HG03139 (cell line): Measurements from ENCODE around the gene PTPRR.

Experiments
- ATAC-seq: cut with Tn5 transposase; IDR thresholded peaks from one replicate; pipeline ENCODE4 v1.9.1; 2021; ENCODE audit not compliant: unreplicated experiment

The PTPRR gene

DNA sequence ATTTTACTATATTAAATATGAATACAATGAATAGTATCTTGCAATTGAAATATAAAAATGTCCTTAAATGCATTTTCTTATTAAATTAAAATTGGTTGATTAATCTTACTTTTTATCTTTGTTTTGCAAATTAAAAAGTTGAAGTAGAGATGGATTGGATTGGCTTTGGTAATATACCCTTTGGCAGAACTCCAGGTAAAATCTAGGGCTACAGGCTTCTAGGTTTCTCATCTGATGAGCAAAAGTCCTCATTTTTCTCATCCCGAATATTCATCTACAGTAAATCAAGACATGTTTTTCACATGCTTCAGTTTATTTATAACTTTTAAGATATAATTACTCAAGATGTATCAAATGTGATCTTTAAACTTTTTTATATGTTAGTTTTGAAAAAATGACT lies 2.2 kb downstream of the PTPRR start:
- no peak for ATAC-seq

DNA sequence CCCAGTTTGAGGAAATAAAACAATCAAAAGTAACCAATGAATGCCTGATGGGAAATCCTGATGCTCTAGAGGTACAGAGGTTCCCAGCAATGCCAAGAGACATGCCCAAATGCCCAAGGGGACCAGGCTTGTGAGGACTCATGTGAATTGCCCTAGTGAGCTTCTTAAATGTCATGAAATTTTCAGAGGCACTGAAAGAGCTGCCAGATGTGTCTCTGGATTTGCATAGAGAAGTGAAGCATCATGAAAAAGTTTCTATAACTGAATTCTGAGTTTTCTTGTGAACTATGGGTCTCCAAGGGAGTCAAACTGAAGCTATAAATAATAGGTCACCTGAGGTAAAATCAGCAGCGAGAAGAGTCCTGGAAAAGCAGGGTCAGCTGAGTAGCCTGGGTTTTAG lies 9.9 kb downstream of the PTPRR start:
- no peak for ATAC-seq

DNA sequence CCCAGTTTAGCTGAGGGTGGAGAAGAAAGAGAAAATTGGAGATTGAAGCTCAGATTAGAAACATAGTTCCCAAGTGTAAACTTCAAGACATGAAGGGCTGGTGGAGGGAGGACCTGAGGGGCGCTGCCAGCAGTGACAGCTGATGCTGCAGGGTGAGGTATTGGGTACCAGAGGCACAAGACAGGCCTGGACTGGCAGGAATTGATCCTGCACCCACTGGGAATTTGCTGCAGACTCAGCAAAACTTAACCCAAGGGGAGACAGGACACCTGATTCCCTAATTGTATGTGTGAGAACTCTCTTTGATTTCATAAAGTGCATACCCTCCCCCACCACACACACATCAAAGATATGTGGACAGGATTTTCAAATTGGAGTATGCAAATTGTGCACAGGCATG lies 11.6 kb downstream of the PTPRR start:
- no peak for ATAC-seq

DNA sequence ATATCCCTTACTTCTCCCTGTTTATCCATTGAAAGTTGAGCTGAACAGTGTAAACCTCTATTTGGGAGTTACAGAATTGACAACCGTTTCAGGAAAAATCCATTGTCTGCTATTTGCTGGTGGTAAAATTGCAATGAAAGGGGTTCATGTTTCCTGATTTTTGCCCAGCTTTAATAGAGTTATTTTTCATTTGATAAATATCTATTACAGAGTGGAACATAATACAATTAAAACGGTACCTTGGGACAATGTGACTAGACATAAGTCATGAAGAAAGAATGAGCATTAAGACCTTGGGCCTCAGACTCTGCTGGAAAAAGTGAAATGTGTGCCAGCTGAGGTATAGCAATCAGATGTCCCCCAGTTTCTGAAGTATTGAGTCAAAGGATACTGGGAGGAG lies 13.1 kb downstream of the PTPRR start:
- no peak for ATAC-seq

DNA sequence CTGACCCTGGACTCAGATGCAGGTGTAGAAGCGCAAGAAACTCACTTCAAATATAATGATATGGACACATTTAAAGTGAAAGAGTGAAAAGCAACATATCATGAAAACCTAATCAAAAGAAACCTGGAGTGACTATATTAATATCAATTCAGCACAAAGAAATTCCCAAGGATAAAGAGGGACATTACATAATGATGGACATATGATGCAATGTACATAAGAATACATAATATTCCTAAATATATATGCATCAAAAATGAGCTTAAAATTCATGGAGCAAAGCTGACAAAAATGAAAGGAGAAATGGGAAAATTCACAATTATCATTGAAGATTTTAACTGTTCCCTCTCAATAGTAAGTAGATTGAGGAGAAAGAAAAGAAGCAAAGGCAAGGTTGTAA lies 24.6 kb downstream of the PTPRR start:
- ATAC-seq: no peak

DNA sequence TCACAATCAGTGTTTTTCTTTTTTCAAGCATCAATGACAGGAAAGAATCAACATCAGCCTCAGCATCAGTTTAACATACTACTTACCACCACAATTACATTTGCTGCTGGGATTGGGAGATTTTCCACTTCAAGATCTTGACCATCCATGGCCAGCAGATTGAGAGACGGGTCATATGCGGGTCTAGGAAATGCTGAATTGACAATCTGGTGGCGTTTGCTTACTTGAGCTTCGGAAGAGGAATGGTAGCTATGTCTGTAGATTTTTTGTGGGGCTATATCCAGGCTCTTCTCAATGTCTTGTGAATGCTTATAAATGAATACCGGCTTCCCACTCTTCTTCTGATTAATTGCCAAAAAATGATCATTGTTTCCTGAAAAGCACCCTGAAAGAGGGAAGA lies 27.9 kb downstream of the PTPRR start:
- no peak for ATAC-seq

DNA sequence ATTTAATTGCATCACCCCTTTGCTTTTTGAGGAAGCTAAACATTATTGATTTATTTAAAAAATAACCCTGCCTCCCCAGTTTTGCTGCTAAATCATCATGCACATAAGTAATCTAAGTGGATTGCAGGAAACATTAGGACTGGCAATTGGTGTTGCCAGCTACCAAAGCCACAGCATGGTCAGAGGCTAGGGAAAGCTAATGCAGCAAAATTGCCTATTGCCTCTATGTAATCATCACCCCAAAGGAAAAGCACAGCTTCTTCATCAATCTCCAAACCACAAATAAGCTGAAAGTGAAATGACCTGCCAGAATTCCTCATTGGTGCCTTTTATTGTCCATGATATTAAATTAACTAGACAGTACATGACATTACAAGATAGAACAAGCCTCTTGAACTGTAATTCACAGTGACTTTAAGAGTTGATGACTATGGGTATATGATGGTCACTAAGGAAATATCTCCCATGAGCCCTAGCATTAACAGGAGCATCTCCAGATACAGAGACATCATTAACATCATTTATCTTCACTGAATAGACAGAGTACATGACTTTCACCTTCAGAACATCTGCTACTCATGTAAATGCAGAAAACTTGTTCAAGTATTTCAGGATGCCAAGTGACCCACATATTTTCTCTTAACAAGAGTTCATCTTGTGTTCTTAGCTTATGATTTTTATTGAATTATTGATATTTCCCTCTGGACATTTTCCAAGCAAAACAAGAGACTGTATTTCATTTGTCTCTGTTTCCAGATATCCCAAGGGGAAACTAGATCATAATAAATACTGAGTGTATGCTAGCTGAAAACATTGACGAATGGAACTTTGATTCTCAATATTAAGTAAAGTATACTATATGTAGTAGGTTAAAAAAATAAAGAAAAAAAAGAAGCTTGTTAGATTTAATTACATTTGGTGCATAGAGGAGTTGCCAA lies 29.4 kb downstream of the PTPRR start:
- ATAC-seq: no peak

DNA sequence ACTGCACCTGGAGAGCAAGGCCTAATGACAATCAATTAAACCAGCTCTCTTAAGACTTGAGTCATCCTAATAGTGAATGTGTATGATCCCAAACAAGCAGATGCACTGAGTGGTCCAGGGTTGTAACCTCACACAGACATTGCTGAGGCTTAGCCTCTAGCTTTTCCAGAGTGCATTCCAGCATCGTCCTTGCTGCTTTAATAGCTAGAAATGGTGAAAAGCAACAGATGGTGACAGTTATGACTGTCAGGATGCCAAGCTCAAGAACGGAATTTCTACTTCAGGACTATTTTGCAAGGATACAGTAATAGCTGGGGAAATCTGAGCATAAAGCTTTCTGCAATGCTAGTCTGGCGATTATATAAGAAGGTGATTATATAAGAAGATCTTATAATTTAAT lies 34.6 kb downstream of the PTPRR start:
- ATAC-seq: no peak

DNA sequence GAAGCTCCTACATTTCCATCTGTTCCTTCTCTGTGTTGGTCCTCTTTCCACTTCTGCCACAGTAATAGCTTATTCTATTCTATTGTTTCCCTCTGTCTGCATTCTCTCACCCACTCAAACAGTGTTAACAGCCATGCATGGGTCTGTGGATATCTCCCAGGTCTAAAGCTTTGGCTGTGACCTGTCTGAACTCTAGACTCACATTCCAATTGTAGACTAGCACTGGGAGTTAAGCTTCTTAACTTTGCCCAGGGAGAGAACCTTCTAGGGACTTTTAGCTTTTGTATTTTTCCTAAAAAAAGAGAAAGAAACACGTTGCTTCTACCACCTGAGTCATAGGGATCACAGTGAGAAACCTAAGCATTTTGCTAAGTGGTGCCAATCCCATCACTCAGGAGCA lies 36.7 kb downstream of the PTPRR start:
- ATAC-seq: no peak

DNA sequence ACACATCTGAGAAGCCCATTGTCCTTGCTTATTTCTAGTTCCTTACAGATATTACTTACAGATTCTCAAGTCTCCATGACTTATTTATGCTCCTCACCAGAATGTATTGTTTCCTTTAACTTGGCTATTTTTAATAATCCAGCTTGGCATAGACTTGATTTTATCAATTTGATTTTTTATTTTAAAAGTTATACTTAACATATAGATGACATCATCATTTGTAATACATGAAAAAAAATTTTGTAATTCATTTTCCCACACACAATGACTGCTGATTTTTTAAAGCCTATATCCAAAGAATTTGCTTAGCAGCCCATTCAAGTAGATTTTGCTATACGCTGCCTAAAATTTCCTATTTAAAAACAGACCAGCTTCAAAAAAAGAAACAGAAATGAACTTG lies 39.8 kb downstream of the PTPRR start:
- no peak for ATAC-seq

DNA sequence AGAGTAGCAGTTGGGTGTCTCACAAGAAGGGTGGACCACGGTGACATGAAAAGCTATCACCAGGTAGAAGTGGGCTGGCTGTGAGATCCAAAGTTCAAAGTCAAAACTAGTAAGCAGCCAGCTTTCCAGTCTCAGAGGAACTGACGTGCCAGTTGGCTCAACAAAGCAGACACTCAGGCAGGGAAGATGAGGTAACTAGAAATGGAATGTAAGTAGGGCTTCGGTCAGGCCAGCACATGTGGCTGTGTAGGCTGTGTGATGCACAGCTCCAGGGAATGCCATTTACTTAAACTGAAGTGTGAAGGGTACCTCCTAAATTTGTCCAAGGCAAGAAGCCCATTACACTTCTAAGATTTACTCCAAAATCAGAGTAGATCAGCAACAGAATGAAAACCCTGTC lies 43.6 kb downstream of the PTPRR start:
- ATAC-seq: no peak

DNA sequence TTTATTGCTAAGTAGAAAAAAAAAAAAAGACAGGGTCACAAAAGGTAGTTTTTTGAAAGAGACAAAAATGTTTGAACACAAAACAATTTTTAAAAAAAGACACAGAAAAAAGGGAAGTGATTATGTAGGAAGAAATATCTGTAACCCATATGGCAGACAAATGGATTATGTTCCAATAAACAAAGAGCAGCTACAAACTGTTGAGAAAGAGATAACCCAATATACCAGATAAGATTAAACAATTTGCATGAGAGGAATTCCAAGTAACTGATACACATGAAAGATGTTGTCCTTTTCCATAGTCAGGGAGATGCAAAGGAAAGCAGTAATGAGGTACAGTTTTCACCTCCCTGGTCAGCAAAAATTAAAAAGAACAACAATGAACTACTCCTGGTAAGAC lies 44.9 kb downstream of the PTPRR start:
- no peak for ATAC-seq

DNA sequence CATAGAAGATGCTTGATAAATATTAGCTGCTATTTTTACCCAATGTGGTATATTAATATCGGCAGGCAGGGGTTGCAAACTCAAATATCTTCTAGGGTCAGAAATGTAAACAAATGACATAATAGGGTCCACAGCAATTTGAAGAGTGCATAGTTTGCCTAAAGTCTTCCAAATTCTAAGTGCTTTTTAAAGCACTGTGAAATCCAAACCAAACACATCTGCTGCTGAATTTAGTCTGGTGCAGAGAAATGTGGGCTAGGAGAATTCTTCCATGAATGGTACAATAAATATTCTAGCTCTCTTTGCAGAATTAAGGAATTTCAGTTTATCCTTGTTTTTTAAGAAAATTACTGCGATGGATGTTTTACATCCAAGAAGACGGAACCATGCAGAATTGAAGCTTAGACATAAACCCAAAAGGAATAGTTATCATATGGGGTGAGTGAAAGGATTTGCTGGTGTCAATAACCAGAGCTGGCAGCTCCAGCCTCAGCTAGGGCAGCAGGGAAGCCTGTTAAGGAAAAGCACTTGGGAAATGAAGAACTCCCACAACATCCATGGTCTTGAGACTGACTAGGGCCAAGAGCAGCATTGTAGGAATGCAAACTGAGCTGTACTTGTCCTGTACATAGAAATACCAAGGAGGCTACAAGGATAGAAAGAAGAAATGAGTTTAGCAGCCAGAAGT lies 65.5 kb downstream of the PTPRR start:
- ATAC-seq: no peak

DNA sequence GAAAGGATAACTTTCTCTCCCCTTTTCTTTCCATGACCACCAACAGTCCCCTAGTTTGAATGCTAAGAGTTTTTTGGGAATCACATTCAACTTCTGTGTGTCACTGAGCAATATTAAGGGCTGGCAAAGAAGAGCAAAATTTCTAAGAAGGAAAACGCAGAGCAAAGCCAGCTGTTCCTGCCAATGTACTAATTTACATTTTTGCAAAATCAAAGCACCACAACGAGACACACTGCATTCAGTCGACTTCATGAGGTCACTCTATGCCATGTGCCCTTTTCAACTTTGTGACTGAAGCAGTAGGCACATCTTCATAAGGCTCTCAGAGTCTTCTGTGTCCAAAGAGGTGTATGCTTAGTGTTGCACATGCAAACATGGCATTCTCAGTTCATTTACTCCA lies 66.4 kb downstream of the PTPRR start:
- no peak for ATAC-seq

DNA sequence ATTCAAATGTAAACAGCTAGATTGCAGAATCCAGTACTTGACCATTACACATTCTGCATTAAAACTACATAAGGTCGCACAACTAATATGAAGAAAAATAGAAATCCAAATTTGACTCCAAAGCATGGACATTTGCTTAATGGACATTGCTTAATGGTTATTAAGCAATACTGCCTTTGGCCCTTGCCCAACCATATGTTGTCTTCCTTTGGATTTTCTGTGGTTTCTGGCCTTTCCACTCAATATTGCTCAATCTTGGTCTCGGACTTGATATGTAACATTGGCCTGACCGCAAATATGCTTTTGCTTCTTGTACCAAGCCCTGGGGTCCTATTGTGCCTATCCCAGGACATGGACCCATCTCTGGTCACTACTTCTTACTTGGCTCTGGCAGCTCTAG lies 67.2 kb downstream of the PTPRR start:
- ATAC-seq: no peak

DNA sequence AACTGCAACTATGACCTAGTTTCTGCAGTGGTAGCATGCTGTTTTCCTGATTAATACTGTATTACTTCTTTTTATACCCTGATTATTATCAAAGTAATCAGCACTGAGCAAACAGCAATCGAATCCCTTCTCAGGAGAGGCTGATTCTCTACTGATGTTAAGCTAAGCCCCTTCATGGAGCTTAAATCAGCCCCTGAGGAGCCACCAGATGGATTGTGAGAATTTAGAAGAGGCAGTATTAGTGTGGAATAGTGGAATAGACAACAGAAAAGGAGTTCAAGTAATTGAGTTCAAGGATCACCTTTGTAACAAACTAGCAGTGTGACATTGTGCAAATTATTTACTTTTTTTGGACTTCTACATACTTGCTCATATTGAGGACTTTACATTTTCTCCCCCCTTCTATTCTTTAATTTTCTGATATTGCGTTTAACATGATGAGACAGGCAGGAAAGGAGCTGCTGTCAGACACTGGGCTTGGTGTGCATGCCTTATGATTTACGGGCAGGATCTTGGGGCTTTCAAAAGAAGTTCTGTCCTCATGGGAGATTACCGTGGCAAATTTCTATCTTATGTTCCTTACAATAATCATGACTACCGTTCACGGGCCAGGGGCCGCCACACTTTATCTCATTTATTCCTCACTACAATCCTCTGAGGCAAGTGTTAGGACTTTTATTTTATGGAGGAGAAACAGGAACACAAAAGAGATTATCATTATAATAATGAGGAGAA lies 68.0 kb downstream of the PTPRR start:
- ATAC-seq: no peak

DNA sequence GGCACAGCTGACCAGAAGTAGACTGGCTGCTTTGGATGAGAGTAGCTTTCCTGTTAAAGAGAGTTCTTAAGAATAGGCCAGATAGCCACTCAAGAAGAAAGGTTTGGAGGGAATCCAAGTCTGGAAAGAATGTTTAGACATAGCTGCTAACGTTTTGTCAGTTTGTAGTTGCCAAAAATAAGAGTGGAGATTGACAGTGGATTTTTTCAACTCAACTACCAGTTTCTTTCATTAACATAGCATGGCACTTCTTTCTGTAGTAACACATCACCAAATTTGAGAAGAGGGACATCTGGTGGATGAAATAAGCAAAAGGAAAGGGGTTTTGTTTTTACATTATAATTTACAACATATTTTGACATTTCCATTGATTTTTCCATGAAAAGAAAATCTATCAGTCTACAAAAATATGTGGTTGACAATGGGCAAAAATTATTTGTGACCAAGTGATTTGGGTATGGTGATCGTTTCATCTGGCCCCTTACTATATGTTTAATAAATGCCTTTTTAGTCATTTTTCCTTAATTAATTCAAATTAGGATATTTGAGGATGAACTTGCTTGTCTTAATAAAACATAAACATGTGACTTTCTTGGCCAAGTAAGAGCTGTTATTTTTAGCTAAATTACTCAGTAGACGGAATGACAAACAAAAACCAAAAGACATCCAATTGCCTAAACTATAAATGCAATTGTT lies 71.1 kb downstream of the PTPRR start:
- no peak for ATAC-seq

DNA sequence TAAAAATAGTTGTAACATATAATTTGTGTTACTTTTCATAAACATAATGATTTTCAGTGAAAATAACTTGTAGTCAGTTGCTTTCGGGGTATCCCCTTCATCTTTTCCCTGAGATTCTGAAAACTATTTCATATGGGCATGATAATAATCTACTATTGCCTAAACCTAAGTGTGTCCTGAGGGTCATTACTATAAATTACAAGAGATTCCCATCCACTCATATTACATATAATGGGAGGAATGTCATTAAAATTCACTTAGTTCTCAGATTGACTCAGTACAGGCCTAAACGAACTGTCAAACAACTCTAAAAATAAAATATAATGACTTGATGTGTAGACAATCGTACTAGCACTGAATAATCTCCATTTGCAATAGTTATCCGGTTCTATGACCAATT lies 72.7 kb downstream of the PTPRR start:
- no peak for ATAC-seq

DNA sequence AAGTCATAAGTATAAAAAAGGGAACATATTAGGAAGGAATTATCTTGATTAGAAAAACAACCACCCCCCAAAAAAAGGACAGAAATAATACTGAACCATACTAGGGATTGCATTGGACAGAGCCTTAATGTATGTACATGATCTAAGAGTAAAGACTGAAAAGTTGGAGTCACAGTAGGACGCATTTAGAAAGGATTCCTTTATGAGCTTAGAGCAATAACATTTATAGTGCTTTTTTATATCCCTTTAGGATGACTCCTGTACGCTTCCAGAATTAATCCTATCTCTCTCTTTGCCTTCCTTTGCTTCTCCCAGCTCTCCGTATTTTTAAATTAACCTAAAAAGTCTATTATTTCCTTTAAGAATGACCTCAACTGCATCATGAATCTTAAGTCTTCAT lies 75.3 kb downstream of the PTPRR start:
- ATAC-seq: no peak

DNA sequence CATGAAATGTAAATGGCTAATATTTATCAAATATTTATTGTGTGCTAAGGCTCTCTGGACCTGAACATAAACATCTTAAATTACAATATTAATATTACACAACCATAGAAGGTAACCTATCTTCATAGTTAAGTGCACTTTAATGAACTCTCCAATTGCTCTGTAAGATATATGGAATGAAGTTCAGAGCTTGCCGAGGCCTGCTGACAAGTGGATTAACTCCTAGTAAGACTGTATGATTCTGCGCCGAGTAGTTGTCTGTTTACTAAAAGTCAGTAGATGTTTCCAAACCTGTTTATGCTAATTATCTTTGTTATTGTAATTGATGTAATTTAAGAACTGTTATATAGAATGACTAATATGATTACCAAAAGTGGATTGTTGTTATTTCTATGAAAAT lies 77.2 kb downstream of the PTPRR start:
- ATAC-seq: no peak

DNA sequence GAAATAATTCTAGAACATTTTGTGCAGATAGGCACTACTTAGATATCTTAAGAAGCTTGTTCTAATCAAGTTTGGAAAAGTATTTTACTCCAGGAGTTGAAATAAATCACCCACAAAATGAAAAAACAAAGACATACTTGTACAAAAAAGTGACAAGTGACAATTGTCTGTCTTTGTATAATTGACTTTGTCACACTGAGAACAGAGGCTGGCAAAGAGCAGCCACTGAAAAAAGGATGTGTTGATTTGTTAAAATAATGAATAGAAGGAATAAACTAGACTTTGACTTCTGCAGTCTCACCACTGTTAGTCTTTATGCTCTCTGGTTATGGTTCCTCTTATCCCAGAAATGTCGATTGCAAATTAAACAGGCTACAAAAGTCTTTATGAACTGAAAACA lies 77.6 kb downstream of the PTPRR start:
- ATAC-seq: no peak
